NCI-H526 (cell line): Measurements from ENCODE around the gene GALNT16.

Experiments
- DNase-seq, 2 experiments: peaks; one replicate each; lab custom pipeline; 2025; lab: John Stamatoyannopoulos, UW

Gene GALNT16

GRCh38 chr14:69317102-69317755 is 57.3 kb downstream of the GALNT16 start:
- DNase-seq, result no peak

DNA sequence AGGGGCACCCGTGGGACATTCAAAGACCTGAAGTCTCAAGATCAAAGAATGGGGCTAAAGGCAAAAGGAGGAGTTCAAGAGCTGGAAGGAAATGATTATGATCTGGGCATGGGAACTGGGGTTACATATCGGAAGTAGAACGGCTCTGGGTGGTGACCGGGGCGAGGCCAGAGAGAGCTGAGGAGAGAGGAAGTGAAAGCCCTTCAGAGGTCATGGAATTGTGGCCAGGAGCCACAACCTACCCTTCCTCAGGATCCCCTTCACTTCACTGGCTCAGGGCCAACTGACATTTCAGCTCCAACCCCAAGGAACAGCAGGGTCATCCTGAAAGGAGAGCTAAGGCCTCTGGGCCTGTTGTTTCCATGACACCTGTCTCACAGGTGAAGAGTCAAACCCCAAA is 57.8 kb downstream of the GALNT16 start:
- no peak for DNase-seq

GRCh38 chr14:69318241-69318640 is 58.3 kb downstream of the GALNT16 start:
- DNase-seq, result no peak

DNA sequence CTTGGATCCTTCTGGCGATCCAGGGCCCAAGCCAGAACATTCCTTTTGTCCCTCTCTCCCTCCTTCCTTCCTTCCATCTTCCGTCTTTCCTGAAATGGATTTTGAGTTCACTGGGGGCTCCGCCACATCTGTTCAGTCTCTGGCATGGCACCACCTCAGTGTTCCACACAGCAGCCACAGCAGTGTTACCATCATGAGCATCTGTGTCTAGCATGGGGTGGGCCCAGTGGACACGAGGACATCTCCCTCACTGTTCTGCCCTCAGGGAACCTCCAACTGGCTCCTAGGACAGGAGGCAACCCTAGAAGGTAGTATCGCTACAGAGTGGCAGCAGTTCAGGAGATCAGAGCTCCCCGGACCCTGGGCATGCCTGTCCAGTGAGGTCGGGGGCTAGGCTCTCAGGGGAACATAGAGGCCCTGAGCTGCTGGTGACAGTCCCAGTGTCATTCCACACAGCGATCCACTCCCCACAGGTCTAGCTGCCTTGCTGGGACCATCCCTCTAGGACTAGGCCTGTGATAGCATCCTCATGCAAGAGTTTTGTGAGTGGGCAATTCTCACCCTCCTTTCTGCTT is 59.0 kb downstream of the GALNT16 start:
- DNase-seq, result no peak

DNA sequence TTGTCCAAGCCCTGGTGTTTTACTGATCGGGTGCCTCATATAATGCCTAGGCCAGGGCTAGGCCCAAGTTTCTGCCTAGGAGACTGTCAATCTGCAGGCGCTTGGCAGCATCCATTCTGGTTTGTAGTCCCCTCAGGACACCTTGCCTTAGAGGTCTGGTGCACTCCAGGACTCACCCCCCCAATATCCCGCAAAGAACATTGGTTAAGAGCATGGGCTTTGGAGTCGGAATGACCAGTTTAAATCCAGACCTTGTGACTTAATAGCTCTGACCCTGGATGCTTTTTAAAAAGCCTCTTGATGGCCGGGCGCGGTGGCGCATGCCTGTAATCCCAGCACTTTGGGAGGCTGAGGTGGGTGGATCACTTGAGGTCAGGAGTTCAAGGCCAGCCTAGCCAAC is 60.0 kb downstream of the GALNT16 start:
- DNase-seq, result no peak

DNA sequence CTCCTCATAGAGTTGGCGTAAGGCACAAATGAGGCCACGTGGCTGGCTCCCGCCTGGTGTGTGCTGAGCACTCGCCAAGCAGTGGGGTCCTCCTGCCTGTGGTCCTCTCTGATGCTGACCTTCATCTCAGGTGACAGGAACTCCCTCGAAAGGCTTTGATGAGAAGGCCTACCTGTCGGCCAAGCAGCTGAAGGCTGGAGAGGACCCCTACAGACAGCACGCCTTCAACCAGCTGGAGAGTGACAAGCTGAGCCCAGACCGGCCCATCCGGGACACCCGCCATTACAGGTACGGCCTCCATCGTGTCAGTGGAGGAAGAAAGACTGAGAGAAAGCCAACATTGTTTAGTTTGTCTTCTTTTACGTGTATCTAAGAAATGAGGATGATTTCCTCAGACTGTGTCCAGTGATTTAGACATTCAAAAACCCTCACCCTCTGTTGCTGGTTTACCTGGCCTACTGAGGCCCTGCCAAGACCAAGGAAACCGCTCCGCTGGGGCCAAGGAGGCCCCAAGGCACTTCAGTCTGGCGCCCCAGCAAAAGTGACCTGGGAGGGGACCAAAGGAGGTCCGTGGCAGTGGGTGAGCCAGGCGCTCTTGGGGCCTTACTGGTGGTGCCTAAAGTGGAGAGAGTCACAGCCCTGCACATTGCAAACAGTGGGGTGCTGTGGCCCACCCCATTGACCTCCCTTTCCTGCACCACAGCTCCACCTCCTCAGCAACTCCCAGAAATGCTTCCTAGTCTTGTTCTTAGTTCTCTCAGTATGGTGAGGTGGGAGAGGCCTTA is 60.8 kb downstream of the GALNT16 start:
- DNase-seq, result no peak

- DNase-seq, result no peak
Observed at GRCh38 chr14:69321601-69322330, 61.8 kb downstream of the GALNT16 start.

DNA sequence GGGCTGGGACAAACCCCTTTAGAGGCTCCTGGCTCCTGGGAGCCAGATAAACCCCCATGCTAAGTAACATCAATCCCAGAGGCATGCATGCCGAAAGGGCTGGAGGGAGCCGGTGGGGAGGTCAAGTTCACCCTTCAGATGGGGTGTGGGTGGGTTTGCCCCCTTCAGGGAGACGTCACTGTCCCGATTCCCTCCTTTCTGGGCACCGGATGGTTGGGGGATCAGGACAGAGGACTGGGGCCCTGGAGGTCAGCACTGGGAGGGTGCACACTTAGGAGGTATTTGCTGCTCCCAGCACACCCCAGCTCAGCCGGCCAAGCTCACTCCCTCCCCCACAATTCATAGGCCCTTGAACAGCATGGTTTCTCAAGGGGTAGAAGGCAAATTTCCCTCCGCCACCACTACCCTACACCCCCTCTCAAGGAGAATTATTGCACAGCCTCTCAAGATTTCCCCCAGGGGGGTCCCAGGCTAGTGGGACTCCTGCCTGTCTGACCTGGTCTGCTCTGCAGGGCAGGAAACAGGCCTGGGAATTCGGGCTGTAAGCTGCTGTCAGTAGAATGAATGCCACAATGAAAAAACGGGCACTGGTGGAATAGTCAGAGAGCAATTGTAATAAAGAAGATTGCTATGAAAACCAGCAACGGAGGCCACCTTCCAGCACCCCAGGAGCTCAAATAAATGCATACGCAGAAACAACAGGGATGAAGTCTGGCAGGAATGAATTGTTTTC is 63.5 kb downstream of the GALNT16 start:
- no peak for DNase-seq

GRCh38 chr14:69323999-69324282 is 64.0 kb downstream of the GALNT16 start:
- no peak for DNase-seq

GRCh38 chr14:69324341-69324931 is 64.5 kb downstream of the GALNT16 start:
- no peak for DNase-seq

DNA sequence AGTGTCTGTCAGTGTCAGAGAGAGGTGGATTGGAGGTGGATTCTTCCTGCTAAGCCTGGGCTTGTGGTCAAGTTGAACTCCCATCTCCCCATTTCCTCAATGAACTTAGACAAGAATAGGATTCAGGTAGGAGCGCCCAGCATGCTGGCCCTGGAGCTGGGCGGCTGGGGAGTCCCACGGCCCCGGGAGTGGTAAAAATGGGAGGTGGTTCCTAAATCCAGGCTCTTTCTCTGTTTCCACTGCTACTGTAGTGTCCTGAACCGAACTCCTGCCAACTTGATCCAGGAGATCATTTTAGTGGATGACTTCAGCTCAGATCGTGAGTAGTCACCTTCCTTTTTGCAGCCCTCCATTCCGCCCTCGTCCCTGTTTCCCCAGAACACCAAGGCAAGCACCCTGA is 65.1 kb downstream of the GALNT16 start:
- DNase-seq, result no peak

GRCh38 chr14:69325646-69326265 is 65.8 kb downstream of the GALNT16 start:
- DNase-seq, result no peak

DNA sequence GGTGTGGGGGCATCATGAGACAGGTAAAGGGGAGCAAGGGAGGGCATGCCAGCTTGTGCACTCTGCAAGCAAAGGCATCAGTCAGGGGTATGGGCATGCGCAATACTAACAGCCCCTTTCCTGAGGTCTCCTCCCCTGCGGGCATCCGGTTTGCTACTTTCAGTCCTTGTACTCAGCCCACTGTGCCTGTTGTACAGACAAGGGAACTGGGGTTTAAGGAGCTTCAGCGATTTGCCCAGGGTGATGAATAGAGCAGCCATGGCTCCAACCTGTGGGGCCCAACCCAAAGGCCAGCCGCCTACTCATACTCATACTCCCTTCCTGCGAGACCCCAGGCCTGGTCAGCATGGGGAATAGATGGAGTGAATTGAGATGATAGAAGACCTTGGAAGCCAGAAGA is 66.7 kb downstream of the GALNT16 start:
- no peak for DNase-seq

DNA sequence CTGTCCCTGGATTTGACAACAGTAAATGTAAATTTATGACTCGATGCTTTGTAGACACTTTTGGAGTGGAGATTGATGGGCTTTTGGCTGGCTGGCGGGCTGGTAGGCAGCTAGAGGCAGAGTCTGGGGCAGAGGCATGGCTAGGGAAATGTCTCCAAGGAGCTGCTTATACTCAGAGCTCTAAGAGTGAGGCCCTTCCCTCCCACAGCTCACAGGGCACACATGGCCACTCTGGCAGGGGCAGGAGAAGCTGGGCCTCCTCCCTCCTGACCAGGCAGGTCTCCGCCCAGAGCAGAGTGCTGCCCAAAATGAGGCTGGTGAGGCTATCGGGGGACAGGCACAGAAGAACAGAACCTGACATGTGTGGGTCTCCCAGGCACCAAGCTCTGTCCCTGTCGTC is 67.5 kb downstream of the GALNT16 start:
- DNase-seq, result no peak

DNA sequence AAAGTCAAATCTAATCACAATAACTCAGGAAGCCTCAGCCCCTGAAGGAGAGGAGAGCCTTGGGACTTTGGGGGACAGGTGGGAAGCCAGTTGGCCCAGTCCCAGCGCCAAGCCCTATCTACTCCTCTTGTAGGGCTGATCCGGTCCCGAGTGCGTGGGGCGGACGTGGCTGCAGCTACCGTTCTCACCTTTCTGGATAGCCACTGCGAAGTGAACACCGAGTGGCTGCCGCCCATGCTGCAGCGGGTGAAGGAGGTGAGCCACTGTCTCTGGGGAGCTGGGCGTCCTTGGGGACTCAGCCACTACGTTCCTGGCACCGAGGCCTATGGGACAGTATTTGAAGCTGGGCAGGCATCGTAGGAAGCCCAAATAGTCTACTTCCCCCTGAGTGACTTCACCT is 68.4 kb downstream of the GALNT16 start:
- no peak for DNase-seq

DNA sequence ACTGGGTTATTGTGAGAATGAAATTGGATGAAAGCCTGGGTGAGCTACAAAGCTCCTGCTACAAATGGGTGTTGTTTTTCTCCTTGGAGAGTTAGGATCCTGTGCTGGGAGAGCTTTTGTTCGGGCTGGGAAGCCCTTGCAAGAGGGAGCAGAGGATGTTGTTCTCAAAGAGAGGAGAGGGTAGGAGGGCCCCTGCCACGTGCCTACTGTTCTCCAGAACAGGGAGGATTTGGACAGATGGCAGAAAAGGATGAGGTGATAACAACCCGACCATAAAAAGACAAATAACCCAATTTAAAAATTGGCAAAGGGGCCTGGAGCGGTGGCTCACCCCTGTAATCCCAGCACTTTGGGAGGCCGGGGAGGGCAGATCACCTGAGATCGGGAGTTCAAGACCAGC is 68.8 kb downstream of the GALNT16 start:
- DNase-seq, result no peak

DNA sequence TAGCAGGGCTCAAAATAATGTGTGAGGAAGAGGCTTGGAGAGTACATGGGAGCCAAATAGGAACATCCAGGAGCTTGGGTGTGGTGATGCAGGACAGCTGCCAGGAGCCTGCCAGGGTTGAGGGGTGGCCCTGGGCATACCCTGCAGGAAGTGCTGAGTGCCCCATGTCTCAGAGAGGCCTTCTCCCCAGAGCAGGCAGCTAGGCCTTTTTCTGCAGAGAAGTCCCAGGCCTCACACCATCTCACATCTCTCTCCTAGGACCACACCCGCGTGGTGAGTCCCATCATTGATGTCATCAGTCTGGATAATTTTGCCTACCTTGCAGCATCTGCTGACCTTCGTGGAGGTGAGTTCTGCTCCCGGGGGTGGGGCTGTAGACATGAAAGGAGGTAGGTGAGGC is 71.2 kb downstream of the GALNT16 start:
- DNase-seq, result no peak

GRCh38 chr14:69332782-69333395 is 72.9 kb downstream of the GALNT16 start:
- no peak for DNase-seq

- DNase-seq, result no peak
Observed at GRCh38 chr14:69333791-69334337, 73.9 kb downstream of the GALNT16 start.

- DNase-seq, result no peak
Observed at GRCh38 chr14:69334576-69334975, 74.6 kb downstream of the GALNT16 start.

GRCh38 chr14:69335371-69335771 is 75.4 kb downstream of the GALNT16 start:
- DNase-seq, result no peak
